GM23338 (cell line): ENCODE data around the gene IGSF9B. TPM values are rescaled to one million over a fixed set of nuclear protein-coding genes. Genes with fewer than 3 reads are reported as not detected.

Experiments used
- ATAC-seq: fragments of 200-7000 bp; cut with Tn5 transposase; 3 replicates; pipeline ENCODE4 v1.9.1; 2020
- DNase-seq: peaks from one replicate; pipeline ENCODE4 v3.0.0-alpha.2; 2015; ENCODE audit warnings: low spot score
- H2AFZ ChIP-seq: fragments of 200-600 bp; sonication (generic); 2 replicates; pipeline ENCODE4 v1.8.0; 2016; ENCODE audit warnings: antibody characterized with exemption, mild to moderate bottlenecking, moderate library complexity
- H3F3A ChIP-seq: fragments of 200-600 bp; sonication (generic); replicated peaks from 2 replicates; pipeline ENCODE4 v1.8.0; 2017; ENCODE audit warnings: antibody characterized with exemption, mixed run types, low read depth
- H3K27ac ChIP-seq: fragments of 200-600 bp; sonication (generic); 2 replicates; pipeline ENCODE4 v1.6.1; 2016; ENCODE audit warnings: low read depth
- H3K27me3 ChIP-seq: fragments of 200-600 bp; sonication (generic); 2 replicates; pipeline ENCODE4 v1.8.0; 2016; ENCODE audit warnings: mild to moderate bottlenecking, mixed run types, moderate library complexity; ENCODE audit not compliant: insufficient read depth
- H3K36me3 ChIP-seq: fragments of 200-600 bp; sonication (generic); 2 replicates; pipeline ENCODE4 v1.8.0; 2016; ENCODE audit warnings: mild to moderate bottlenecking; ENCODE audit not compliant: insufficient read depth
- H3K4me1 ChIP-seq: fragments of 200-600 bp; sonication (generic); 2 replicates; pipeline ENCODE4 v1.8.0; 2016; ENCODE audit warnings: mild to moderate bottlenecking, moderate library complexity; ENCODE audit not compliant: insufficient read depth
- H3K4me2 ChIP-seq: fragments of 200-600 bp; sonication (generic); 2 replicates; pipeline ENCODE4 v1.7.1; 2017; ENCODE audit warnings: mixed run types
- H3K4me3 ChIP-seq: fragments of 200-600 bp; sonication (generic); 2 replicates; pipeline ENCODE4 v1.6.1; 2016; ENCODE audit warnings: mixed run types
- H3K79me2 ChIP-seq: fragments of 200-600 bp; sonication (generic); replicated peaks from 2 replicates; pipeline ENCODE4 v1.8.0; 2017; ENCODE audit warnings: mild to moderate bottlenecking; ENCODE audit not compliant: insufficient read depth
- H3K9me2 ChIP-seq: fragments of 200-600 bp; sonication (generic); 2 replicates; pipeline ENCODE4 v1.8.0; 2017; ENCODE audit not compliant: insufficient read depth
- H4K20me1 ChIP-seq: fragments of 200-600 bp; sonication (generic); replicated peaks from 2 replicates; pipeline ENCODE4 v1.8.0; 2017; ENCODE audit warnings: mild to moderate bottlenecking; ENCODE audit not compliant: insufficient read depth
- H3K27ac Mint-ChIP-seq: 2 replicates; pipeline ENCODE4 v1.8.0; 2020; ENCODE audit warnings: inconsistent platforms, mild to moderate bottlenecking, moderate library complexity, mixed read lengths
- H3K27me3 Mint-ChIP-seq: 3 replicates; pipeline ENCODE4 v1.8.0; 2022; ENCODE audit warnings: low read depth, mild to moderate bottlenecking, moderate library complexity, mixed read lengths, inconsistent platforms; ENCODE audit not compliant: insufficient read depth, poor library complexity
- H3K36me3 Mint-ChIP-seq: 3 replicates; pipeline ENCODE4 v1.8.0; 2021; ENCODE audit warnings: low read depth, mild to moderate bottlenecking, inconsistent platforms, moderate library complexity, mixed read lengths
- H3K4me1 Mint-ChIP-seq: 3 replicates; pipeline ENCODE4 v1.8.0; 2020; ENCODE audit warnings: mild to moderate bottlenecking, inconsistent platforms, mixed read lengths
- H3K4me3 Mint-ChIP-seq: 3 replicates; pipeline ENCODE4 v1.8.0; 2021; ENCODE audit warnings: moderate library complexity, mild to moderate bottlenecking, inconsistent platforms, mixed read lengths
- H3K9me3 Mint-ChIP-seq: 3 replicates; pipeline ENCODE4 v1.8.0; 2020; ENCODE audit warnings: moderate library complexity, mild to moderate bottlenecking, inconsistent platforms, mixed read lengths
- CREB1 ChIP-seq: fragments of 250-450 bp; sonication (Bioruptor Pico); IDR thresholded peaks from 2 replicates; pipeline ENCODE4 v1.5.0; 2020; ENCODE audit warnings: low read depth, mild to moderate bottlenecking, moderate library complexity
- ETS1 ChIP-seq: IDR thresholded peaks from 2 replicates; pipeline ENCODE4 v1.6.1; 2016; ENCODE audit warnings: antibody characterized with exemption
- EZH2phosphoT487 ChIP-seq: fragments of 200-600 bp; sonication (generic); IDR thresholded peaks from one replicate; pipeline ENCODE4 v1.8.1; 2018; ENCODE audit warnings: antibody characterized with exemption; ENCODE audit not compliant: unreplicated experiment
- JUNB ChIP-seq: IDR thresholded peaks from one replicate; pipeline ENCODE4 v1.6.1; 2016; ENCODE audit warnings: antibody characterized with exemption; ENCODE audit not compliant: unreplicated experiment
- NANOG ChIP-seq: IDR thresholded peaks from 2 replicates; pipeline ENCODE4 v1.6.1; 2016; ENCODE audit warnings: antibody characterized with exemption, borderline replicate concordance
- POLR2AphosphoS5 ChIP-seq: IDR thresholded peaks from 2 replicates; pipeline ENCODE4 v1.6.1; 2016; ENCODE audit warnings: antibody characterized with exemption, low read depth
- REST ChIP-seq: IDR thresholded peaks from one replicate; pipeline ENCODE4 v1.6.1; 2018; ENCODE audit warnings: antibody characterized with exemption; ENCODE audit not compliant: unreplicated experiment
- STAT1 ChIP-seq: IDR thresholded peaks from one replicate; pipeline ENCODE4 v1.6.1; 2016; ENCODE audit warnings: antibody characterized with exemption; ENCODE audit not compliant: unreplicated experiment
- ZNF114 ChIP-seq: fragments of 250-450 bp; sonication (Bioruptor Pico); IDR thresholded peaks from 2 replicates; pipeline ENCODE4 v1.5.0; 2020; ENCODE audit warnings: mild to moderate bottlenecking, moderate library complexity
- ZNF331 ChIP-seq: fragments of 250-450 bp; sonication (Bioruptor Pico); IDR thresholded peaks from 2 replicates; pipeline ENCODE4 v1.5.0; 2020; ENCODE audit warnings: low read depth, mild to moderate bottlenecking, moderate library complexity
- polyA plus RNA-seq: library from polyadenylated mRNA; unstranded; fragments of >200 nt; fragmentation: Nextera tagmentation; extraction: Ambion mirVana; gene quantifications from 2 replicates; pipeline ENCODE4 v1.2.1, GENCODE V29; 2016
- total RNA-seq: library from RNA; depleted of rRNA; stranded (reverse); fragments of >200 nt; shearing (Covaris generic); gene quantifications from 2 replicates; pipeline ENCODE4 v1.2.3, GENCODE V29; 2014
- TF ChIP-seq, protein P1 (sequence below), 2 experiments: fragments of 200-600 bp in 1 of 2; sonication (generic) in 1 of 2; conservative IDR thresholded peaks; 2 replicates each; pipeline versions ENCODE4 v1.5.1 to v1.6.1; 2016 to 2017; ENCODE audit warnings: antibody characterized with exemption in 2 of 2, low read depth in 2 of 2, mild to moderate bottlenecking in 2 of 2, moderate library complexity in 1 of 2
- TF ChIP-seq, protein P2 (sequence below): fragments of 250-450 bp; sonication (Bioruptor Pico); IDR thresholded peaks from 2 replicates; pipeline ENCODE4 v1.5.0; 2020; ENCODE audit warnings: mild to moderate bottlenecking, moderate library complexity

The IGSF9B gene
- total and polyA plus RNA-seq, 2 experiments from 2014 or later, result 8.7 to 51.2 TPM

DNA sequence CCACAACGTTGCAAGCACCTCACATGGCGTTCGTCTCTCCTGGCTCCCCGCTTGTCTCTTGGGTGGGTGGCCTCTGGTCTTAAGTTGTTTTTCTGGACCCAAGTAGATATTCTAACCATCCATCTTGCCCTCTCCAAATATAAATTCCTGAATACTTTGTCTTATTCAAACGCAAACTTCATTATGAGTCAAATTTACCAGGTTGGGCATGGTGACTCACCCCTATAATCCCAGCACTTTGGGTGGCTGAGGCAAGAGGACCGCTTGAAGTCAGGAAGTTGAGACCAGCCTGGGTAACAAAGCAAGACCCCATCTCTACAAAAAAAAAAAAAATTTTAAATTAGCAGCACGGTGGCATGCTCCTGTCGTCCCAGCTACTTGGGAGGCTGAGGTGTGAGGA, 5.1 kb upstream of the IGSF9B start:
- no peak for TF ChIP-seq EZH2phosphoT487
- TF ChIP-seq CREB1 (CRISPR knock-in tag), result no peak
- TF ChIP-seq REST, result no peak
- TF ChIP-seq ZNF114 (CRISPR knock-in tag), result no peak
- TF ChIP-seq POLR2AphosphoS5, result no peak
- TF ChIP-seq ETS1, result no peak
- TF ChIP-seq NANOG, result no peak
- no peak for TF ChIP-seq STAT1
- TF ChIP-seq, protein P1, sequence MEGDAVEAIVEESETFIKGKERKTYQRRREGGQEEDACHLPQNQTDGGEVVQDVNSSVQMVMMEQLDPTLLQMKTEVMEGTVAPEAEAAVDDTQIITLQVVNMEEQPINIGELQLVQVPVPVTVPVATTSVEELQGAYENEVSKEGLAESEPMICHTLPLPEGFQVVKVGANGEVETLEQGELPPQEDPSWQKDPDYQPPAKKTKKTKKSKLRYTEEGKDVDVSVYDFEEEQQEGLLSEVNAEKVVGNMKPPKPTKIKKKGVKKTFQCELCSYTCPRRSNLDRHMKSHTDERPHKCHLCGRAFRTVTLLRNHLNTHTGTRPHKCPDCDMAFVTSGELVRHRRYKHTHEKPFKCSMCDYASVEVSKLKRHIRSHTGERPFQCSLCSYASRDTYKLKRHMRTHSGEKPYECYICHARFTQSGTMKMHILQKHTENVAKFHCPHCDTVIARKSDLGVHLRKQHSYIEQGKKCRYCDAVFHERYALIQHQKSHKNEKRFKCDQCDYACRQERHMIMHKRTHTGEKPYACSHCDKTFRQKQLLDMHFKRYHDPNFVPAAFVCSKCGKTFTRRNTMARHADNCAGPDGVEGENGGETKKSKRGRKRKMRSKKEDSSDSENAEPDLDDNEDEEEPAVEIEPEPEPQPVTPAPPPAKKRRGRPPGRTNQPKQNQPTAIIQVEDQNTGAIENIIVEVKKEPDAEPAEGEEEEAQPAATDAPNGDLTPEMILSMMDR (conservative IDR thresholded peaks at IDR 0.05; ENCODE audit: low read depth in 2 of 2), result no peak
- no peak for TF ChIP-seq JUNB
- no peak for TF ChIP-seq ZNF331 (CRISPR knock-in tag)
- TF ChIP-seq, protein P2, sequence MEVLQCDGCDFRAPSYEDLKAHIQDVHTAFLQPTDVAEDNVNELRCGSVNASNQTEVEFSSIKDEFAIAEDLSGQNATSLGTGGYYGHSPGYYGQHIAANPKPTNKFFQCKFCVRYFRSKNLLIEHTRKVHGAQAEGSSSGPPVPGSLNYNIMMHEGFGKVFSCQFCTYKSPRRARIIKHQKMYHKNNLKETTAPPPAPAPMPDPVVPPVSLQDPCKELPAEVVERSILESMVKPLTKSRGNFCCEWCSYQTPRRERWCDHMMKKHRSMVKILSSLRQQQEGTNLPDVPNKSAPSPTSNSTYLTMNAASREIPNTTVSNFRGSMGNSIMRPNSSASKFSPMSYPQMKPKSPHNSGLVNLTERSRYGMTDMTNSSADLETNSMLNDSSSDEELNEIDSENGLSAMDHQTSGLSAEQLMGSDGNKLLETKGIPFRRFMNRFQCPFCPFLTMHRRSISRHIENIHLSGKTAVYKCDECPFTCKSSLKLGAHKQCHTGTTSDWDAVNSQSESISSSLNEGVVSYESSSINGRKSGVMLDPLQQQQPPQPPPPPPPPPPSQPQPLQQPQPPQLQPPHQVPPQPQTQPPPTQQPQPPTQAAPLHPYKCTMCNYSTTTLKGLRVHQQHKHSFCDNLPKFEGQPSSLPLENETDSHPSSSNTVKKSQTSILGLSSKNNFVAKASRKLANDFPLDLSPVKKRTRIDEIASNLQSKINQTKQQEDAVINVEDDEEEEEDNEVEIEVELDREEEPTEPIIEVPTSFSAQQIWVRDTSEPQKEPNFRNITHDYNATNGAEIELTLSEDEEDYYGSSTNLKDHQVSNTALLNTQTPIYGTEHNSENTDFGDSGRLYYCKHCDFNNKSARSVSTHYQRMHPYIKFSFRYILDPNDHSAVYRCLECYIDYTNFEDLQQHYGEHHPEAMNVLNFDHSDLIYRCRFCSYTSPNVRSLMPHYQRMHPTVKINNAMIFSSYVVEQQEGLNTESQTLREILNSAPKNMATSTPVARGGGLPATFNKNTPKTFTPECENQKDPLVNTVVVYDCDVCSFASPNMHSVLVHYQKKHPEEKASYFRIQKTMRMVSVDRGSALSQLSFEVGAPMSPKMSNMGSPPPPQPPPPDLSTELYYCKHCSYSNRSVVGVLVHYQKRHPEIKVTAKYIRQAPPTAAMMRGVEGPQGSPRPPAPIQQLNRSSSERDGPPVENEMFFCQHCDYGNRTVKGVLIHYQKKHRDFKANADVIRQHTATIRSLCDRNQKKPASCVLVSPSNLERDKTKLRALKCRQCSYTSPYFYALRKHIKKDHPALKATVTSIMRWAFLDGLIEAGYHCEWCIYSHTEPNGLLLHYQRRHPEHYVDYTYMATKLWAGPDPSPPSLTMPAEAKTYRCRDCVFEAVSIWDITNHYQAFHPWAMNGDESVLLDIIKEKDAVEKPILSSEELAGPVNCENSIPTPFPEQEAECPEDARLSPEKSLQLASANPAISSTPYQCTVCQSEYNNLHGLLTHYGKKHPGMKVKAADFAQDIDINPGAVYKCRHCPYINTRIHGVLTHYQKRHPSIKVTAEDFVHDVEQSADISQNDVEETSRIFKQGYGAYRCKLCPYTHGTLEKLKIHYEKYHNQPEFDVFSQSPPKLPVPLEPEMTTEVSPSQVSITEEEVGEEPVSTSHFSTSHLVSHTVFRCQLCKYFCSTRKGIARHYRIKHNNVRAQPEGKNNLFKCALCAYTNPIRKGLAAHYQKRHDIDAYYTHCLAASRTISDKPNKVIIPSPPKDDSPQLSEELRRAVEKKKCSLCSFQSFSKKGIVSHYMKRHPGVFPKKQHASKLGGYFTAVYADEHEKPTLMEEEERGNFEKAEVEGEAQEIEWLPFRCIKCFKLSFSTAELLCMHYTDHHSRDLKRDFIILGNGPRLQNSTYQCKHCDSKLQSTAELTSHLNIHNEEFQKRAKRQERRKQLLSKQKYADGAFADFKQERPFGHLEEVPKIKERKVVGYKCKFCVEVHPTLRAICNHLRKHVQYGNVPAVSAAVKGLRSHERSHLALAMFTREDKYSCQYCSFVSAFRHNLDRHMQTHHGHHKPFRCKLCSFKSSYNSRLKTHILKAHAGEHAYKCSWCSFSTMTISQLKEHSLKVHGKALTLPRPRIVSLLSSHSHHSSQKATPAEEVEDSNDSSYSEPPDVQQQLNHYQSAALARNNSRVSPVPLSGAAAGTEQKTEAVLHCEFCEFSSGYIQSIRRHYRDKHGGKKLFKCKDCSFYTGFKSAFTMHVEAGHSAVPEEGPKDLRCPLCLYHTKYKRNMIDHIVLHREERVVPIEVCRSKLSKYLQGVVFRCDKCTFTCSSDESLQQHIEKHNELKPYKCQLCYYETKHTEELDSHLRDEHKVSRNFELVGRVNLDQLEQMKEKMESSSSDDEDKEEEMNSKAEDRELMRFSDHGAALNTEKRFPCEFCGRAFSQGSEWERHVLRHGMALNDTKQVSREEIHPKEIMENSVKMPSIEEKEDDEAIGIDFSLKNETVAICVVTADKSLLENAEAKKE (CRISPR knock-in tag), result no peak
- H3K79me2 ChIP-seq, result no peaks in the 10 kb centered on the region

More for the DNA sequence above, 5.1 kb upstream of the IGSF9B start:
- Histone ChIP-seq H2AFZ (no peak overlapping the region), H3K27ac (no peak overlapping the region), H3K4me1 (peaks cover 10% of the 10 kb centered on the region), H3K4me3 (no peak overlapping the region), H3K27me3 (no peaks in the 10 kb centered on the region), H3K4me2 (no peak overlapping the region), H3K9me2 (peaks cover 9% of the 10 kb centered on the region; the same call in 1 of the 2 replicates), H3F3A (no peaks in the 10 kb centered on the region), H3K36me3 (no peaks in the 10 kb centered on the region), H4K20me1 (no peaks in the 10 kb centered on the region)
- Mint-ChIP-seq H3K27ac (no peak overlapping the region), H3K4me1 (peaks cover 14% of the 10 kb centered on the region), H3K27me3 (peaks cover 15% of the 10 kb centered on the region), H3K36me3 (peaks cover 21% of the 10 kb centered on the region), H3K9me3 (peaks cover 23% of the 10 kb centered on the region; the same call in 2 of the 3 replicates), H3K4me3 (no peak overlapping the region)
- ATAC-seq (no peak), DNase-seq (no peak)
